ENCODE measurements around the gene ITGAL. TPM values are rescaled to one million over a fixed set of nuclear protein-coding genes. Genes with fewer than 3 reads are reported as not detected.

The ITGAL gene
- total RNA-seq, 1 experiment from 2014 or later, result 0.50 TPM

GRCh38 chr16:30558789-30559377 is 86.3 kb downstream of the ITGAL start:
- Histone ChIP-seq H2AFZ (peak overlapping the region; percentile 70), H3K4me1 (replicated peaks; ENCODE audit: insufficient read depth) (peaks cover 19% of the 10 kb centered on the region), H3K36me3 (ENCODE audit: low read depth) (no peaks in the 10 kb centered on the region), H3K4me2 (peak overlapping the region; percentile 96), H4K20me1 (ENCODE audit: insufficient read depth) (no peaks in the 10 kb centered on the region), H3K4me3 (peak overlapping the region; percentile 45; the same call in 1 of the 2 replicates), H3K9me2 (ENCODE audit: insufficient read depth) (no peaks in the 10 kb centered on the region), H3K27me3 (ENCODE audit: insufficient read depth, low read depth) (no peaks in the 10 kb centered on the region), H3K9me3 (ENCODE audit: insufficient read depth, low read depth) (no peaks in the 10 kb centered on the region), H3K79me2 (ENCODE audit: low read depth) (peaks cover 19% of the 10 kb centered on the region), H3F3A (ENCODE audit: insufficient read depth, low read depth) (peaks cover 16% of the 10 kb centered on the region; the same call in 1 of the 2 replicates), H3K27ac (peak overlapping the region; percentile 51)
- BruUV-seq (replicated peaks), result TSS peak; percentile 83
- ChIA-PET POLR2A (ENCODE audit: unreplicated experiment) (interaction anchor here (0.5 to 1.0 kb wide), 14 partner anchors 9 to 580 kb away, joined by 3 to 21 read pairs (median 4); partner anchors contain the start of genes PPP4C, ZNF689 and ZNF747), CTCF (interaction anchor here (0.6 to 2.8 kb wide), 4 partner anchors 24 to 129 kb away, joined by 3 to 25 read pairs (median 4); partner anchors contain the start of genes DCTPP1 and ZNF747)
- intact Hi-C loops (cut with micrococcal nuclease; ENCODE audit: unreplicated experiment), result loop anchor here (1.0 to 10.0 kb wide), 6 partner anchors 14 to 206 kb away; partner anchors contain the start of genes CFAP119, FBRS, RNF40 and ZNF747
- TF ChIP-seq CTCF (conservative IDR thresholded peaks at IDR 0.05), result no peak
- TF ChIP-seq EZH2 (IDR thresholded peaks at IDR 0.05; ENCODE audit: low read depth), result no peak
- DNase-seq, result no peak

- Histone ChIP-seq H4K20me1 (ENCODE audit: insufficient read depth) (no peaks in the 10 kb centered on the region), H3K9me3 (ENCODE audit: insufficient read depth, low read depth) (no peaks in the 10 kb centered on the region), H3F3A (ENCODE audit: insufficient read depth, low read depth) (peaks cover 16% of the 10 kb centered on the region; the same call in 1 of the 2 replicates), H3K27me3 (ENCODE audit: insufficient read depth, low read depth) (no peaks in the 10 kb centered on the region), H3K4me1 (replicated peaks; ENCODE audit: insufficient read depth) (peaks cover 19% of the 10 kb centered on the region), H2AFZ (no peak overlapping the region), H3K4me2 (no peak overlapping the region), H3K79me2 (ENCODE audit: low read depth) (peaks cover 19% of the 10 kb centered on the region), H3K4me3 (no peak overlapping the region), H3K27ac (no peak overlapping the region), H3K36me3 (ENCODE audit: low read depth) (no peaks in the 10 kb centered on the region), H3K9me2 (ENCODE audit: insufficient read depth) (no peaks in the 10 kb centered on the region)
- intact Hi-C loops (cut with micrococcal nuclease; ENCODE audit: unreplicated experiment), result loop anchor here (2.0 to 10.0 kb wide), 3 partner anchors 13 to 205 kb away; partner anchors contain the start of genes CFAP119, RNF40 and ZNF768
- POLR2A ChIA-PET (ENCODE audit: unreplicated experiment), result no interaction called here
- DNase-seq, result no peak
- TF ChIP-seq CTCF (conservative IDR thresholded peaks at IDR 0.05) (no peak), EZH2 (IDR thresholded peaks at IDR 0.05; ENCODE audit: low read depth) (no peak)
- CTCF ChIA-PET, result no interaction called here
- no TSS peak for BruUV-seq (replicated peaks)
Measured at GRCh38 chr16:30559690-30560089, 87.1 kb downstream of the ITGAL start.

GRCh38 chr16:30561089-30561816 is 88.7 kb downstream of the ITGAL start:
- Histone ChIP-seq H3K4me2 (peak overlapping the region; percentile 75), H3K27me3 (ENCODE audit: insufficient read depth, low read depth) (no peaks in the 10 kb centered on the region), H3K9me2 (ENCODE audit: insufficient read depth) (no peaks in the 10 kb centered on the region), H4K20me1 (ENCODE audit: insufficient read depth) (no peaks in the 10 kb centered on the region), H3K27ac (no peak overlapping the region), H2AFZ (peak overlapping the region; percentile 76), H3K36me3 (ENCODE audit: low read depth) (no peaks in the 10 kb centered on the region), H3K79me2 (ENCODE audit: low read depth) (peaks cover 15% of the 10 kb centered on the region), H3K9me3 (ENCODE audit: insufficient read depth, low read depth) (no peaks in the 10 kb centered on the region), H3K4me3 (peak overlapping the region; percentile 54; the same call in 1 of the 2 replicates), H3F3A (ENCODE audit: insufficient read depth, low read depth) (peaks cover 16% of the 10 kb centered on the region; the same call in 1 of the 2 replicates), H3K4me1 (replicated peaks; ENCODE audit: insufficient read depth) (peaks cover 19% of the 10 kb centered on the region)
- intact Hi-C loops (cut with micrococcal nuclease; ENCODE audit: unreplicated experiment), result no loop called here
- BruUV-seq (replicated peaks), result no TSS peak
- no peak for TF ChIP-seq EZH2 (IDR thresholded peaks at IDR 0.05; ENCODE audit: low read depth)
- TF ChIP-seq CTCF (conservative IDR thresholded peaks at IDR 0.05), result no peak
- ChIA-PET POLR2A (ENCODE audit: unreplicated experiment) (interaction anchor here (0.5 to 0.7 kb wide), 4 partner anchors 25 to 97 kb away, joined by 3 to 17 read pairs (median 4); partner anchors contain the start of gene ZNF785), CTCF (interaction anchor here (0.6 to 1.2 kb wide), 3 partner anchors 20 to 131 kb away, joined by 3 to 5 read pairs (median 3); partner anchors contain the start of gene DCTPP1)
- DNase-seq, result peak in 1 of 2 experiments; percentile 53
